ENCODE measurements around the gene CD6. TPM values are rescaled to one million over a fixed set of nuclear protein-coding genes. Genes with fewer than 3 reads are reported as not detected.

The CD6 gene
- total RNA-seq, 1 experiment from 2014 or later, result 1.4 TPM

DNA sequence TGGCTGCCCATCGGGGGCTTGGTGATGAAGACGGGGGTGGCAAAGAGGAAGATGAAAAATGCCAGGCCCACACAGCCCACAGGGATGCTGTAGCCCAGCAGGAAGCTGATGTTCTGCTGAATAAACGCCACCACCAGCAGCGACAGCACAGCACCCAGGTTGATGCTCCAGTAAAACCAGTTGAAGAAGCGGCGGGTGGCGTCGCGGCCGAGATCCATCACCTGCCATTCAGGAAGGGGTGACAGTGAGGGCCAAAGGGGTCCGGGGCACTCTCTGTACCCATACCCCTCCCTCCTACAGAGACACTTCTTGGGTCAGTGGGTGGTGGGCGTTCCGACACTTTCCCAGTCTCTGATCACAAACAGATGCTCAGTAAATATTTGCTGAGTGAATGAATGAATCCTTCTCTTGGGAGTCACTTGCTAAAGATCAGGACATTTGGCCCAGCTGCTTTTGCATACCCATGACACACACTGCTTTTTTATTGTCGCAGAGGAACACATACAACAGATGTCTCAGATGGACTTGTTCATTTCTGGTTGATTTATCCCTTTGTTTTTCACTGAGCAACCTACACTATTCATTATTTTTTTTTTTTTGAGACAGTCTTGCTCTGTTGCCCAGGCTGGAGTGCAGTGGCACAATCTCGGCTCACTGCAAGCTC, 24.7 kb upstream of the CD6 start (continued):
- TF ChIP-seq, protein P1, sequence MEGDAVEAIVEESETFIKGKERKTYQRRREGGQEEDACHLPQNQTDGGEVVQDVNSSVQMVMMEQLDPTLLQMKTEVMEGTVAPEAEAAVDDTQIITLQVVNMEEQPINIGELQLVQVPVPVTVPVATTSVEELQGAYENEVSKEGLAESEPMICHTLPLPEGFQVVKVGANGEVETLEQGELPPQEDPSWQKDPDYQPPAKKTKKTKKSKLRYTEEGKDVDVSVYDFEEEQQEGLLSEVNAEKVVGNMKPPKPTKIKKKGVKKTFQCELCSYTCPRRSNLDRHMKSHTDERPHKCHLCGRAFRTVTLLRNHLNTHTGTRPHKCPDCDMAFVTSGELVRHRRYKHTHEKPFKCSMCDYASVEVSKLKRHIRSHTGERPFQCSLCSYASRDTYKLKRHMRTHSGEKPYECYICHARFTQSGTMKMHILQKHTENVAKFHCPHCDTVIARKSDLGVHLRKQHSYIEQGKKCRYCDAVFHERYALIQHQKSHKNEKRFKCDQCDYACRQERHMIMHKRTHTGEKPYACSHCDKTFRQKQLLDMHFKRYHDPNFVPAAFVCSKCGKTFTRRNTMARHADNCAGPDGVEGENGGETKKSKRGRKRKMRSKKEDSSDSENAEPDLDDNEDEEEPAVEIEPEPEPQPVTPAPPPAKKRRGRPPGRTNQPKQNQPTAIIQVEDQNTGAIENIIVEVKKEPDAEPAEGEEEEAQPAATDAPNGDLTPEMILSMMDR (IDR thresholded peaks at IDR 0.05 in 2 of 3, conservative IDR thresholded peaks at IDR 0.05 in 1 of 3; ENCODE audit: borderline replicate concordance in 1 of 3, insufficient read depth in 1 of 3, low read depth in 2 of 3, low read length in 2 of 3), result no peak
- no peak for TF ChIP-seq POLR2AphosphoS5 (IDR thresholded peaks at IDR 0.05; ENCODE audit: low read depth, low read length)
- TF ChIP-seq EGR1 (IDR thresholded peaks at IDR 0.05; ENCODE audit: low read depth), result no peak
- TF ChIP-seq FOSL1 (IDR thresholded peaks at IDR 0.05; ENCODE audit: low read depth), result no peak
- no peak for TF ChIP-seq SRF (IDR thresholded peaks at IDR 0.05; ENCODE audit: low read depth)
- TF ChIP-seq EZH2phosphoT487 (IDR thresholded peaks at IDR 0.05; ENCODE audit: borderline replicate concordance), result no peak
- TF ChIP-seq SIN3A (IDR thresholded peaks at IDR 0.05; ENCODE audit: low read depth), result no peak

- Histone ChIP-seq H3K9ac (ENCODE audit: low read length) (no peak overlapping the region), H3K79me2 (ENCODE audit: insufficient read depth, low read length) (no peaks in the 10 kb centered on the region), H3K9me2 (ENCODE audit: insufficient read depth) (no peaks in the 10 kb centered on the region), H2AFZ (ENCODE audit: low read depth, low read length, poor library complexity, severe bottlenecking) (no peak overlapping the region), H3K9me3 (ENCODE audit: control insufficient read depth in 1 of 2, insufficient read depth in 1 of 2, low read depth in 1 of 2, low read length in 2 of 2) (no peaks in the 10 kb centered on the region), H3K36me3 (ENCODE audit: control insufficient read depth in 1 of 2, insufficient read depth in 2 of 2, low read length in 2 of 2) (no peaks in the 10 kb centered on the region), H3K27me3 (ENCODE audit: insufficient read depth, low read length) (no peaks in the 10 kb centered on the region), H3K4me3 (replicated peaks in 1 of 2; ENCODE audit: low read depth in 1 of 2, low read length in 2 of 2) (no peak overlapping the region), H4K20me1 (ENCODE audit: insufficient read depth) (no peaks in the 10 kb centered on the region), H3K4me1 (ENCODE audit: control insufficient read depth in 1 of 2, insufficient read depth in 2 of 2, low read length in 2 of 2) (no peaks in the 10 kb centered on the region), H3K4me2 (ENCODE audit: low read length) (no peak overlapping the region), H3K27ac (ENCODE audit: low read depth, low read length) (no peak overlapping the region)
- ChIA-PET CTCF (interaction anchor here (0.7 kb wide), 1 partner anchor 48 kb away, joined by 3 read pairs; no protein-coding TSS in a partner anchor), POLR2A (no interaction called here), RAD21 (ENCODE audit: low non-redundant PET in 1 of 2, low total read pairs in 2 of 2, uncharacterized antibody in 2 of 2, unreplicated experiment in 2 of 2) (no interaction called here)
- ATAC-seq, result no peak
- BruUV-seq (replicated peaks), result no TSS peak
- no peak for DNase-seq (ENCODE audit: low read depth, low spot score)
- intact Hi-C loops (cut with micrococcal nuclease), result no loop called here
- no peak for TF ChIP-seq EZH2 (IDR thresholded peaks at IDR 0.05)
- TF ChIP-seq SIN3A (IDR thresholded peaks at IDR 0.05; ENCODE audit: low read depth), result no peak
- no peak for TF ChIP-seq CBX3 (IDR thresholded peaks at IDR 0.05; ENCODE audit: low read depth)
- no peak for TF ChIP-seq REST (IDR thresholded peaks at IDR 0.05; ENCODE audit: low read depth)
- no peak for TF ChIP-seq SP1 (IDR thresholded peaks at IDR 0.05; ENCODE audit: low read depth)
- no peak for TF ChIP-seq POLR2A (IDR thresholded peaks at IDR 0.05; ENCODE audit: borderline replicate concordance, extremely low read depth, insufficient read depth, insufficient read length)
- TF ChIP-seq ZBTB33 (IDR thresholded peaks at IDR 0.05; ENCODE audit: extremely low read depth, insufficient replicate concordance, low read length), result no peak
- TF ChIP-seq ZFX (IDR thresholded peaks at IDR 0.05), result no peak
- no peak for TF ChIP-seq ZNF274 (IDR thresholded peaks at IDR 0.05; ENCODE audit: low read depth, low read length)
- TF ChIP-seq, protein P2, sequence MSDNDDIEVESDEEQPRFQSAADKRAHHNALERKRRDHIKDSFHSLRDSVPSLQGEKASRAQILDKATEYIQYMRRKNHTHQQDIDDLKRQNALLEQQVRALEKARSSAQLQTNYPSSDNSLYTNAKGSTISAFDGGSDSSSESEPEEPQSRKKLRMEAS (IDR thresholded peaks at IDR 0.05), result no peak
- TF ChIP-seq POLR2AphosphoS5 (IDR thresholded peaks at IDR 0.05; ENCODE audit: low read depth, low read length), result no peak
- no peak for TF ChIP-seq EZH2phosphoT487 (IDR thresholded peaks at IDR 0.05; ENCODE audit: borderline replicate concordance)
Observed at GRCh38 chr11:60947700-60948099, 23.8 kb upstream of the CD6 start.

All from HCT116 (cell line).